ENCODE data around the gene TRIM26. TPM values are rescaled to one million over a fixed set of nuclear protein-coding genes. Genes with fewer than 3 reads are reported as not detected.

Gene TRIM26
- total and polyA plus RNA-seq, 2 experiments from 2014 or later = 11.0 to 38.0 TPM

DNA sequence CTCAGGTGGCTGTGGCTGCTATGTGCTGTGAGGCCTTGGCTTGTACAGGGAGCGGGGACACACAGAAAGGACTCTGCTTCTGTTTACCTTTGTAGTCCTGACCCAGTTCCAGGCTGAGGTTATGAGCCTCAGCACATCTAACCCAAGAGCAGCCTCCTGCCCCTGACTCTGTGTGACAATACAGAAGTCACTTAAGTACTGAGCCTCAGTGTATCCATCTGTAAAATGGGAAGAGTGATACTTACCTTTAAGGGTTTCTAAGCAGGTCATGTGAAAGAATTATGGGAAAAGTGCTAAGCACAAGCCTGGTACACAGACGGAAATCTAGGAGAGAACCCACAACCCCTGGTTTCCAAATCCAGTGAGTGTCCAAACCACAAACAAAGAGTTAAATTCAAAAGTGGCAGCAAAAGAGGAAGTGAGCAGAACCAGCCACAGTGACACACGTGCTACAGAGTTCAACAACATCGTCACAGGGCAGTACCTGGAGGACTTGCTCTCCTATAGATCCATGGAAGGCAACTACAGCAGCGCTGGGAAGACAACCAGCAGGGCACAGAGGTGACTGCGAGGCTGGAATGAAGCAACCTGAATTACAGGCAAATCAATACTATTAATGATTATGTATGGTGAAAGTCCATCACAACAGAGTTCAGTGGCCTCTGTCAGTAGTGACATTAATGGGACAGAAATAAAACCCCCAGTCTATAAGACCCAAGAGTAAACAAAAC lies 12.5 kb downstream of the TRIM26 start:
- Histone ChIP-seq H3K4me2 (no peak overlapping the region), H3K36me3 (ENCODE audit: insufficient read depth) (peaks cover 9% of the 10 kb centered on the region; the same call in 1 of the 2 replicates), H4K20me1 (replicated peaks; ENCODE audit: insufficient read depth) (peaks cover 28% of the 10 kb centered on the region), H3K27ac (ENCODE audit: low read depth) (no peak overlapping the region), H3K4me3 (no peak overlapping the region), H3K79me2 (replicated peaks; ENCODE audit: insufficient read depth) (peaks cover 38% of the 10 kb centered on the region), H3K9me2 (ENCODE audit: insufficient read depth) (no peaks in the 10 kb centered on the region), H2AFZ (no peak overlapping the region), H3K4me1 (ENCODE audit: insufficient read depth) (peaks cover 23% of the 10 kb centered on the region), H3K27me3 (ENCODE audit: insufficient read depth) (no peaks in the 10 kb centered on the region), H3F3A (replicated peaks; ENCODE audit: low read depth) (no peaks in the 10 kb centered on the region)
- Mint-ChIP-seq H3K4me3 (no peak overlapping the region), H3K36me3 (ENCODE audit: low read depth) (peaks cover 39% of the 10 kb centered on the region), H3K27ac (no peak overlapping the region), H3K9me3 (no peaks in the 10 kb centered on the region), H3K4me1 (peaks cover 15% of the 10 kb centered on the region), H3K27me3 (ENCODE audit: insufficient read depth, low read depth, poor library complexity) (peaks cover 7% of the 10 kb centered on the region)
- DNase-seq (ENCODE audit: low spot score) (no peak), ATAC-seq (no peak)
- TF ChIP-seq, protein P1, sequence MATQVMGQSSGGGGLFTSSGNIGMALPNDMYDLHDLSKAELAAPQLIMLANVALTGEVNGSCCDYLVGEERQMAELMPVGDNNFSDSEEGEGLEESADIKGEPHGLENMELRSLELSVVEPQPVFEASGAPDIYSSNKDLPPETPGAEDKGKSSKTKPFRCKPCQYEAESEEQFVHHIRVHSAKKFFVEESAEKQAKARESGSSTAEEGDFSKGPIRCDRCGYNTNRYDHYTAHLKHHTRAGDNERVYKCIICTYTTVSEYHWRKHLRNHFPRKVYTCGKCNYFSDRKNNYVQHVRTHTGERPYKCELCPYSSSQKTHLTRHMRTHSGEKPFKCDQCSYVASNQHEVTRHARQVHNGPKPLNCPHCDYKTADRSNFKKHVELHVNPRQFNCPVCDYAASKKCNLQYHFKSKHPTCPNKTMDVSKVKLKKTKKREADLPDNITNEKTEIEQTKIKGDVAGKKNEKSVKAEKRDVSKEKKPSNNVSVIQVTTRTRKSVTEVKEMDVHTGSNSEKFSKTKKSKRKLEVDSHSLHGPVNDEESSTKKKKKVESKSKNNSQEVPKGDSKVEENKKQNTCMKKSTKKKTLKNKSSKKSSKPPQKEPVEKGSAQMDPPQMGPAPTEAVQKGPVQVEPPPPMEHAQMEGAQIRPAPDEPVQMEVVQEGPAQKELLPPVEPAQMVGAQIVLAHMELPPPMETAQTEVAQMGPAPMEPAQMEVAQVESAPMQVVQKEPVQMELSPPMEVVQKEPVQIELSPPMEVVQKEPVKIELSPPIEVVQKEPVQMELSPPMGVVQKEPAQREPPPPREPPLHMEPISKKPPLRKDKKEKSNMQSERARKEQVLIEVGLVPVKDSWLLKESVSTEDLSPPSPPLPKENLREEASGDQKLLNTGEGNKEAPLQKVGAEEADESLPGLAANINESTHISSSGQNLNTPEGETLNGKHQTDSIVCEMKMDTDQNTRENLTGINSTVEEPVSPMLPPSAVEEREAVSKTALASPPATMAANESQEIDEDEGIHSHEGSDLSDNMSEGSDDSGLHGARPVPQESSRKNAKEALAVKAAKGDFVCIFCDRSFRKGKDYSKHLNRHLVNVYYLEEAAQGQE (IDR thresholded peaks at IDR 0.05; ENCODE audit: unreplicated experiment) = no peak
- no peak for TF ChIP-seq ZNF114 (CRISPR knock-in tag; IDR thresholded peaks at IDR 0.05)
- TF ChIP-seq POLR2AphosphoS5 (IDR thresholded peaks at IDR 0.05; ENCODE audit: low read depth) = no peak
- no peak for TF ChIP-seq NANOG (IDR thresholded peaks at IDR 0.05; ENCODE audit: borderline replicate concordance)
- no peak for TF ChIP-seq EZH2phosphoT487 (IDR thresholded peaks at IDR 0.05; ENCODE audit: unreplicated experiment)
- TF ChIP-seq, protein P2, sequence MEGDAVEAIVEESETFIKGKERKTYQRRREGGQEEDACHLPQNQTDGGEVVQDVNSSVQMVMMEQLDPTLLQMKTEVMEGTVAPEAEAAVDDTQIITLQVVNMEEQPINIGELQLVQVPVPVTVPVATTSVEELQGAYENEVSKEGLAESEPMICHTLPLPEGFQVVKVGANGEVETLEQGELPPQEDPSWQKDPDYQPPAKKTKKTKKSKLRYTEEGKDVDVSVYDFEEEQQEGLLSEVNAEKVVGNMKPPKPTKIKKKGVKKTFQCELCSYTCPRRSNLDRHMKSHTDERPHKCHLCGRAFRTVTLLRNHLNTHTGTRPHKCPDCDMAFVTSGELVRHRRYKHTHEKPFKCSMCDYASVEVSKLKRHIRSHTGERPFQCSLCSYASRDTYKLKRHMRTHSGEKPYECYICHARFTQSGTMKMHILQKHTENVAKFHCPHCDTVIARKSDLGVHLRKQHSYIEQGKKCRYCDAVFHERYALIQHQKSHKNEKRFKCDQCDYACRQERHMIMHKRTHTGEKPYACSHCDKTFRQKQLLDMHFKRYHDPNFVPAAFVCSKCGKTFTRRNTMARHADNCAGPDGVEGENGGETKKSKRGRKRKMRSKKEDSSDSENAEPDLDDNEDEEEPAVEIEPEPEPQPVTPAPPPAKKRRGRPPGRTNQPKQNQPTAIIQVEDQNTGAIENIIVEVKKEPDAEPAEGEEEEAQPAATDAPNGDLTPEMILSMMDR (conservative IDR thresholded peaks at IDR 0.05; ENCODE audit: low read depth in 2 of 2) = no peak
- TF ChIP-seq, protein P3, sequence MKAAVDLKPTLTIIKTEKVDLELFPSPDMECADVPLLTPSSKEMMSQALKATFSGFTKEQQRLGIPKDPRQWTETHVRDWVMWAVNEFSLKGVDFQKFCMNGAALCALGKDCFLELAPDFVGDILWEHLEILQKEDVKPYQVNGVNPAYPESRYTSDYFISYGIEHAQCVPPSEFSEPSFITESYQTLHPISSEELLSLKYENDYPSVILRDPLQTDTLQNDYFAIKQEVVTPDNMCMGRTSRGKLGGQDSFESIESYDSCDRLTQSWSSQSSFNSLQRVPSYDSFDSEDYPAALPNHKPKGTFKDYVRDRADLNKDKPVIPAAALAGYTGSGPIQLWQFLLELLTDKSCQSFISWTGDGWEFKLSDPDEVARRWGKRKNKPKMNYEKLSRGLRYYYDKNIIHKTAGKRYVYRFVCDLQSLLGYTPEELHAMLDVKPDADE (IDR thresholded peaks at IDR 0.05) = no peak
- TF ChIP-seq ZNF331 (CRISPR knock-in tag; IDR thresholded peaks at IDR 0.05; ENCODE audit: low read depth) = no peak
- TF ChIP-seq, protein P4, sequence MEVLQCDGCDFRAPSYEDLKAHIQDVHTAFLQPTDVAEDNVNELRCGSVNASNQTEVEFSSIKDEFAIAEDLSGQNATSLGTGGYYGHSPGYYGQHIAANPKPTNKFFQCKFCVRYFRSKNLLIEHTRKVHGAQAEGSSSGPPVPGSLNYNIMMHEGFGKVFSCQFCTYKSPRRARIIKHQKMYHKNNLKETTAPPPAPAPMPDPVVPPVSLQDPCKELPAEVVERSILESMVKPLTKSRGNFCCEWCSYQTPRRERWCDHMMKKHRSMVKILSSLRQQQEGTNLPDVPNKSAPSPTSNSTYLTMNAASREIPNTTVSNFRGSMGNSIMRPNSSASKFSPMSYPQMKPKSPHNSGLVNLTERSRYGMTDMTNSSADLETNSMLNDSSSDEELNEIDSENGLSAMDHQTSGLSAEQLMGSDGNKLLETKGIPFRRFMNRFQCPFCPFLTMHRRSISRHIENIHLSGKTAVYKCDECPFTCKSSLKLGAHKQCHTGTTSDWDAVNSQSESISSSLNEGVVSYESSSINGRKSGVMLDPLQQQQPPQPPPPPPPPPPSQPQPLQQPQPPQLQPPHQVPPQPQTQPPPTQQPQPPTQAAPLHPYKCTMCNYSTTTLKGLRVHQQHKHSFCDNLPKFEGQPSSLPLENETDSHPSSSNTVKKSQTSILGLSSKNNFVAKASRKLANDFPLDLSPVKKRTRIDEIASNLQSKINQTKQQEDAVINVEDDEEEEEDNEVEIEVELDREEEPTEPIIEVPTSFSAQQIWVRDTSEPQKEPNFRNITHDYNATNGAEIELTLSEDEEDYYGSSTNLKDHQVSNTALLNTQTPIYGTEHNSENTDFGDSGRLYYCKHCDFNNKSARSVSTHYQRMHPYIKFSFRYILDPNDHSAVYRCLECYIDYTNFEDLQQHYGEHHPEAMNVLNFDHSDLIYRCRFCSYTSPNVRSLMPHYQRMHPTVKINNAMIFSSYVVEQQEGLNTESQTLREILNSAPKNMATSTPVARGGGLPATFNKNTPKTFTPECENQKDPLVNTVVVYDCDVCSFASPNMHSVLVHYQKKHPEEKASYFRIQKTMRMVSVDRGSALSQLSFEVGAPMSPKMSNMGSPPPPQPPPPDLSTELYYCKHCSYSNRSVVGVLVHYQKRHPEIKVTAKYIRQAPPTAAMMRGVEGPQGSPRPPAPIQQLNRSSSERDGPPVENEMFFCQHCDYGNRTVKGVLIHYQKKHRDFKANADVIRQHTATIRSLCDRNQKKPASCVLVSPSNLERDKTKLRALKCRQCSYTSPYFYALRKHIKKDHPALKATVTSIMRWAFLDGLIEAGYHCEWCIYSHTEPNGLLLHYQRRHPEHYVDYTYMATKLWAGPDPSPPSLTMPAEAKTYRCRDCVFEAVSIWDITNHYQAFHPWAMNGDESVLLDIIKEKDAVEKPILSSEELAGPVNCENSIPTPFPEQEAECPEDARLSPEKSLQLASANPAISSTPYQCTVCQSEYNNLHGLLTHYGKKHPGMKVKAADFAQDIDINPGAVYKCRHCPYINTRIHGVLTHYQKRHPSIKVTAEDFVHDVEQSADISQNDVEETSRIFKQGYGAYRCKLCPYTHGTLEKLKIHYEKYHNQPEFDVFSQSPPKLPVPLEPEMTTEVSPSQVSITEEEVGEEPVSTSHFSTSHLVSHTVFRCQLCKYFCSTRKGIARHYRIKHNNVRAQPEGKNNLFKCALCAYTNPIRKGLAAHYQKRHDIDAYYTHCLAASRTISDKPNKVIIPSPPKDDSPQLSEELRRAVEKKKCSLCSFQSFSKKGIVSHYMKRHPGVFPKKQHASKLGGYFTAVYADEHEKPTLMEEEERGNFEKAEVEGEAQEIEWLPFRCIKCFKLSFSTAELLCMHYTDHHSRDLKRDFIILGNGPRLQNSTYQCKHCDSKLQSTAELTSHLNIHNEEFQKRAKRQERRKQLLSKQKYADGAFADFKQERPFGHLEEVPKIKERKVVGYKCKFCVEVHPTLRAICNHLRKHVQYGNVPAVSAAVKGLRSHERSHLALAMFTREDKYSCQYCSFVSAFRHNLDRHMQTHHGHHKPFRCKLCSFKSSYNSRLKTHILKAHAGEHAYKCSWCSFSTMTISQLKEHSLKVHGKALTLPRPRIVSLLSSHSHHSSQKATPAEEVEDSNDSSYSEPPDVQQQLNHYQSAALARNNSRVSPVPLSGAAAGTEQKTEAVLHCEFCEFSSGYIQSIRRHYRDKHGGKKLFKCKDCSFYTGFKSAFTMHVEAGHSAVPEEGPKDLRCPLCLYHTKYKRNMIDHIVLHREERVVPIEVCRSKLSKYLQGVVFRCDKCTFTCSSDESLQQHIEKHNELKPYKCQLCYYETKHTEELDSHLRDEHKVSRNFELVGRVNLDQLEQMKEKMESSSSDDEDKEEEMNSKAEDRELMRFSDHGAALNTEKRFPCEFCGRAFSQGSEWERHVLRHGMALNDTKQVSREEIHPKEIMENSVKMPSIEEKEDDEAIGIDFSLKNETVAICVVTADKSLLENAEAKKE (CRISPR knock-in tag; IDR thresholded peaks at IDR 0.05) = no peak
- no peak for TF ChIP-seq CREB1 (CRISPR knock-in tag; IDR thresholded peaks at IDR 0.05; ENCODE audit: low read depth)
- TF ChIP-seq EZH2 (IDR thresholded peaks at IDR 0.05; ENCODE audit: low read depth, unreplicated experiment) = no peak
- TF ChIP-seq JUNB (IDR thresholded peaks at IDR 0.05; ENCODE audit: unreplicated experiment) = no peak
- no peak for TF ChIP-seq STAT1 (IDR thresholded peaks at IDR 0.05; ENCODE audit: unreplicated experiment)

Measured in GM23338 (cell line).